K562 (cell line): ENCODE data around the gene CEP70. TPM values are rescaled to one million over a fixed set of nuclear protein-coding genes. Genes with fewer than 3 reads are reported as not detected.

Source experiments
- CC2D1A ChIP-seq: fragments of 450-650 bp; IDR thresholded peaks from 2 replicates; pipeline ENCODE4 v1.6.1; 2017; ENCODE audit warnings: mild to moderate bottlenecking
- EP400 ChIP-seq: fragments of 450-650 bp; IDR thresholded peaks from 2 replicates; pipeline ENCODE4 v1.6.1; 2017; ENCODE audit warnings: antibody characterized with exemption, mild to moderate bottlenecking, moderate library complexity
- FOSL1 ChIP-seq: fragments of 200-800 bp; sonication (Bioruptor generic); conservative IDR thresholded peaks from 2 replicates; pipeline ENCODE4 v1.6.1; 2016; ENCODE audit warnings: missing genetic modification characterization, missing compliant biosample characterization
- FOXK1 ChIP-seq: sonication (generic); formaldehyde crosslinking; IDR thresholded peaks from 2 replicates; pipeline ENCODE4 v1.8.0; 2022; ENCODE audit warnings: missing genetic modification reagents, mild to moderate bottlenecking, borderline replicate concordance
- HMGXB4 ChIP-seq: sonication (generic); formaldehyde crosslinking; IDR thresholded peaks from 2 replicates; pipeline ENCODE4 v1.8.1; 2023; ENCODE audit warnings: mild to moderate bottlenecking, missing genetic modification reagents
- NFYB ChIP-seq: IDR thresholded peaks from 2 replicates; pipeline ENCODE4 v1.6.1; 2011; ENCODE audit warnings: mild to moderate bottlenecking, moderate library complexity; ENCODE audit not compliant: insufficient read length; ENCODE audit errors: extremely low read depth
- NR2C2 ChIP-seq, 2 experiments: fragments of 200-800 bp in 1 of 2; sonication (Bioruptor generic) in 1 of 2; sonication (generic) in 1 of 2; formaldehyde crosslinking in 1 of 2; IDR thresholded peaks; 2 replicates each; pipeline versions ENCODE4 v1.6.1 to v1.8.0; 2016 to 2022; ENCODE audit warnings: mild to moderate bottlenecking in 1 of 2, missing compliant biosample characterization in 1 of 2, missing genetic modification characterization in 1 of 2, missing genetic modification reagents in 1 of 2
- POLR2A ChIP-seq: fragments of 450-650 bp; conservative IDR thresholded peaks from 2 replicates; pipeline ENCODE4 v1.6.1; 2016
- RAD21 ChIP-seq, 2 experiments: fragments of 250-450 bp in 1 of 2; fragments of 450-650 bp in 1 of 2; sonication (Bioruptor Pico) in 1 of 2; formaldehyde crosslinking in 1 of 2; IDR thresholded peaks in 1 of 2; conservative IDR thresholded peaks in 1 of 2; 2 replicates each; pipeline versions ENCODE4 v1.4.0 to v1.8.0; 2020 to 2022; ENCODE audit warnings: mild to moderate bottlenecking in 2 of 2, moderate library complexity in 1 of 2
- SMARCA4 ChIP-seq: fragments of 450-650 bp; IDR thresholded peaks from 2 replicates; pipeline ENCODE4 v1.6.1; 2016
- STAG1 ChIP-seq: sonication (generic); formaldehyde crosslinking; IDR thresholded peaks from 2 replicates; pipeline ENCODE4 v1.5.0; 2020; ENCODE audit warnings: missing genetic modification reagents, borderline replicate concordance
- ZBTB12 ChIP-seq: fragments of 250-450 bp; sonication (Bioruptor Pico); IDR thresholded peaks from 2 replicates; pipeline ENCODE4 v1.4.0; 2020
- ZNF175 ChIP-seq: fragments of 200-800 bp; sonication (Bioruptor generic); IDR thresholded peaks from 2 replicates; pipeline ENCODE4 v1.6.1; 2016; ENCODE audit warnings: low read depth, mild to moderate bottlenecking, missing genetic modification characterization, missing compliant biosample characterization
- ZNF316 ChIP-seq: fragments of 450-650 bp; IDR thresholded peaks from 2 replicates; pipeline ENCODE4 v1.6.1; 2016
- polyA plus RNA-seq, 8 experiments: library from polyadenylated mRNA; depleted of rRNA in 4 of 8; stranded (reverse) in 5 of 8; unstranded in 3 of 8; fragments of >200 nt; fragmentation: Nextera tagmentation in 2 of 8; fragmentation: Illumina TruSeq in 1 of 8; extraction: Ambion mirVana in 2 of 8; extraction: Trizol in 1 of 8; gene quantifications; 2 replicates each; pipeline versions ENCODE4 v1.2.1 to v1.2.3, GENCODE V29; 2011 to 2014; ENCODE audit warnings: inconsistent platforms in 1 of 8, missing spikeins in 1 of 8
- total RNA-seq, 7 experiments: library from RNA; depleted of rRNA in 6 of 7; stranded (reverse); fragments of >200 nt in 6 of 7; fragmentation: Illumina TruSeq in 2 of 7; extraction: Trizol in 2 of 7; gene quantifications; 2 replicates each; pipeline versions ENCODE4 v1.2.1 to v1.2.3, GENCODE V29; 2011 to 2021; ENCODE audit warnings: low replicate concordance in 1 of 7
- TF ChIP-seq, protein P1 (sequence below), 2 experiments: fragments of 450-650 bp in 1 of 2; sonication (generic) in 1 of 2; formaldehyde crosslinking in 1 of 2; IDR thresholded peaks in 1 of 2; conservative IDR thresholded peaks in 1 of 2; 2 replicates each; pipeline versions ENCODE4 v1.6.1 to v1.8.1; 2016 to 2023; ENCODE audit warnings: mild to moderate bottlenecking in 2 of 2, moderate library complexity in 2 of 2, inconsistent platforms in 1 of 2, missing genetic modification reagents in 1 of 2
- TF ChIP-seq, protein P2 (sequence below): sonication (generic); formaldehyde crosslinking; IDR thresholded peaks from 2 replicates; pipeline ENCODE4 v1.8.1; 2023; ENCODE audit warnings: missing genetic modification reagents, mild to moderate bottlenecking, borderline replicate concordance

CEP70 gene
- total and polyA plus RNA-seq, 9 of the 15 experiments (the other 6 are each of a cell fraction or from before 2014, with no cell fraction given), result 16.1 to 31.5 (median 23.4) TPM

DNA sequence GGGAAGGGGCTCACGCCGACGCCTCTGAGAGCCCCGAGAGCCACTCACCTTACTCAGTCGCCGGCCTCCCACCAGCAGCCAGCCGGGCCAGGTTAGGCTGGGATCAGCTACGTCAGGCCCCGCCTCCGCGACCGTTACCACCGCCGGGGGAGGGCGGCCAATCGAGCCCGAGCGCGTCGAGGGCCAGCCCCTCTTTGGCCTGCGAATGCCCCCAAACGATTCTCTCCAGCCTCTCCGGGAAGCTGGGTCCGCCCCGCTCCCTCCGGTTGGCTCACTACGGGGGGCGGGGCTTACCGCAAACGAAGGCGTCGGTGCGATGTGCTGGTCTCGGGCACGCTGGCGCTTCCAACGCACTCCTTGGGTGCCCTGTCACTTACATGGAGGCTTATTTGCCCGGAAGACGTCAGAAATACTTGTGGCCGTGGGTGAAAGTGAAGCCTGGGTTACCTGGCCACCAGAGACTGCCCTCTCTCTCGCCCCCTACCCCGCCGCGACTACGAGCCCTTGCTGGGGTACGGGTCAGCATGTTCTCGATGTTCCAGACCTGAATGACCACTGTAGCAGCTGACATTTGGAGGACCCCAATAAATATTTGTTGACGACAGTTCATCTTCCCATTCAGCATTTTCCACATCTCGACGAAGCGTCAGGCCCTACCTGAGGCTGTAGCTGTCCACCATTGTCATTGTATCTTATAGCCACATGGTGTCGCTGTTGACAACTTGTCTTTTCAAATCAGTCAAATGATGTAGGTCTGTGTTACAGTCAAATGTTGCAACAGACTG lies at the start of gene CEP70 (continued):
- TF ChIP-seq, protein P1, sequence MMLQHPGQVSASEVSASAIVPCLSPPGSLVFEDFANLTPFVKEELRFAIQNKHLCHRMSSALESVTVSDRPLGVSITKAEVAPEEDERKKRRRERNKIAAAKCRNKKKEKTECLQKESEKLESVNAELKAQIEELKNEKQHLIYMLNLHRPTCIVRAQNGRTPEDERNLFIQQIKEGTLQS (IDR thresholded peaks at IDR 0.05), result no peak
- TF ChIP-seq, protein P1 (CRISPR knock-in tag; conservative IDR thresholded peaks at IDR 0.05), result 0 out of 2 replicates have a peak, but pooled peaks have one; percentile 65
- TF ChIP-seq ZBTB12 (CRISPR knock-in tag) (peak; percentile 54), EP400 (peak; percentile 71), STAG1 (CRISPR knock-in tag) (peak; percentile 35; the same call in 1 of the 2 replicates), ZNF175 (no peak), RAD21 (CRISPR knock-in tag; conservative IDR thresholded peaks at IDR 0.05 in 1 of 2, IDR thresholded peaks at IDR 0.05 in 1 of 2) (peak; percentile 72 to 81), CC2D1A (peak; percentile 42), ZNF316 (peak; percentile 7; the same call in 1 of the 2 replicates), HMGXB4 (peak; percentile 55; the same call in 1 of the 2 replicates), FOXK1 (peak; percentile 79; the same call in 1 of the 2 replicates), NR2C2 (CRISPR knock-in tag; IDR thresholded peaks at IDR 0.05) (no peak), NR2C2 (tag; IDR thresholded peaks at IDR 0.05) (peak; percentile 75; the same call in 1 of the 2 replicates), SMARCA4 (no peak), POLR2A (peak; percentile 79), NFYB (peak; percentile 36), FOSL1 (tag) (0 out of 2 replicates have a peak, but pooled peaks have one; percentile 32)
- TF ChIP-seq, protein P2, sequence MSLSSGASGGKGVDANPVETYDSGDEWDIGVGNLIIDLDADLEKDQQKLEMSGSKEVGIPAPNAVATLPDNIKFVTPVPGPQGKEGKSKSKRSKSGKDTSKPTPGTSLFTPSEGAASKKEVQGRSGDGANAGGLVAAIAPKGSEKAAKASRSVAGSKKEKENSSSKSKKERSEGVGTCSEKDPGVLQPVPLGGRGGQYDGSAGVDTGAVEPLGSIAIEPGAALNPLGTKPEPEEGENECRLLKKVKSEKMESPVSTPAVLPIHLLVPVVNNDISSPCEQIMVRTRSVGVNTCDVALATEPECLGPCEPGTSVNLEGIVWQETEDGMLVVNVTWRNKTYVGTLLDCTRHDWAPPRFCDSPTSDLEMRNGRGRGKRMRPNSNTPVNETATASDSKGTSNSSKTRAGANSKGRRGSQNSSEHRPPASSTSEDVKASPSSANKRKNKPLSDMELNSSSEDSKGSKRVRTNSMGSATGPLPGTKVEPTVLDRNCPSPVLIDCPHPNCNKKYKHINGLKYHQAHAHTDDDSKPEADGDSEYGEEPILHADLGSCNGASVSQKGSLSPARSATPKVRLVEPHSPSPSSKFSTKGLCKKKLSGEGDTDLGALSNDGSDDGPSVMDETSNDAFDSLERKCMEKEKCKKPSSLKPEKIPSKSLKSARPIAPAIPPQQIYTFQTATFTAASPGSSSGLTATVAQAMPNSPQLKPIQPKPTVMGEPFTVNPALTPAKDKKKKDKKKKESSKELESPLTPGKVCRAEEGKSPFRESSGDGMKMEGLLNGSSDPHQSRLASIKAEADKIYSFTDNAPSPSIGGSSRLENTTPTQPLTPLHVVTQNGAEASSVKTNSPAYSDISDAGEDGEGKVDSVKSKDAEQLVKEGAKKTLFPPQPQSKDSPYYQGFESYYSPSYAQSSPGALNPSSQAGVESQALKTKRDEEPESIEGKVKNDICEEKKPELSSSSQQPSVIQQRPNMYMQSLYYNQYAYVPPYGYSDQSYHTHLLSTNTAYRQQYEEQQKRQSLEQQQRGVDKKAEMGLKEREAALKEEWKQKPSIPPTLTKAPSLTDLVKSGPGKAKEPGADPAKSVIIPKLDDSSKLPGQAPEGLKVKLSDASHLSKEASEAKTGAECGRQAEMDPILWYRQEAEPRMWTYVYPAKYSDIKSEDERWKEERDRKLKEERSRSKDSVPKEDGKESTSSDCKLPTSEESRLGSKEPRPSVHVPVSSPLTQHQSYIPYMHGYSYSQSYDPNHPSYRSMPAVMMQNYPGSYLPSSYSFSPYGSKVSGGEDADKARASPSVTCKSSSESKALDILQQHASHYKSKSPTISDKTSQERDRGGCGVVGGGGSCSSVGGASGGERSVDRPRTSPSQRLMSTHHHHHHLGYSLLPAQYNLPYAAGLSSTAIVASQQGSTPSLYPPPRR (CRISPR knock-in tag), result peak; percentile 67; the same call in 1 of the 2 replicates
